Left lobe of liver (tissue), 2 donors: ENCODE data around the gene P2RY14. TPM values are rescaled to one million over a fixed set of nuclear protein-coding genes. Genes with fewer than 3 reads are reported as not detected.
"Not testable (repeated sequence)": the region's sequence is repeated elsewhere in the genome, so short reads cannot be mapped to it uniquely, and the experiment has no call there.

Source experiments
- ATAC-seq: fragments of 200-7000 bp; cut with Tn5 transposase; one replicate; pipeline ENCODE4 v1.9.1; 2020; ENCODE audit warnings: mild to moderate bottlenecking, moderate library complexity
- DNase-seq: peaks from one replicate; pipeline ENCODE4 v3.0.0-alpha.2; 2020; ENCODE audit warnings: low spot score
- total RNA-seq: library from RNA; stranded (reverse); gene quantifications from one replicate; pipeline ENCODE4 v1.2.1, GENCODE V29; 2021
- donor health status: DM: no; HTN: no; CAD: no; lungs with moderate emphysema.
- donor health status: DM: no; HTN: yes; CAD: no.

P2RY14 gene
- total RNA-seq, 1 donor from 2014 or later: not detected

DNA sequence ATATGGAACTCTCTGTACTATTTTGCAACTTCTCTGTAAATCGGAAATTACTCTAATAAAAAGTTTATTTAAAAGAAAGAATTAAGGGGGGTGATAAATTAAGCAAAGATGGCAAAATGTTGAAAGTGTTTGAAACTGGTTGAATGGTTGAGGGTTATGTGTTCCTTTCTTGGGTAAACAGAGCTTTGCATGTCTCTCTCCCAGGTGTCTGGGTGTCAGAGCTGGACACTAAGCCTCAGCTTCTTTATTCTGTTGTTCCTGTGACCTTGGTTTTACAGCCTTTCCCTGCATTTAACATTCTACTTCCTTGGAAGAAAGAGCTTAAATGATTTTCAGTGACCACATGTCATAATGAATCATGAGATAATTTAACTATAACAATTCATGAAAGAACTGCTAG lies 82.5 kb downstream of the P2RY14 start:
- DNase-seq (no peak), ATAC-seq (no peak)

DNA sequence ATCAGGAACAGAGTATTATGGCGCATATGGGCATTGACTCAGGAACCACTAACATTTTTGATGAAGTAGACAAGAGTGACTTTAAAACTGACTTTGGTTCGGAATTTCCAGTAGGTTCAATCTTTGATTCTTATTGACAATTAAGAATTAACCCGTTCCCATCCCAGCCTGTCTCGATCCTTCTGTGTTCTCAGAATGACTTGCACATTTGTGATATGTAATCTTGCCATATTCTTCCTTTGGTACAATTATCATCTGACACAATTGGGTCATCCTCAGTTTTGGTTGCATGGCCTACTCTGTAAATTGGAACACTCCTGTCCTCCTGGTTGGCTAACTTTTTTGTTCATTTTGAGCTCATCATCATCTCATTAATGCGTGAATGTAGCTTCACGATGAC lies 85.8 kb downstream of the P2RY14 start:
- ATAC-seq (no peak), DNase-seq (no peak)

DNA sequence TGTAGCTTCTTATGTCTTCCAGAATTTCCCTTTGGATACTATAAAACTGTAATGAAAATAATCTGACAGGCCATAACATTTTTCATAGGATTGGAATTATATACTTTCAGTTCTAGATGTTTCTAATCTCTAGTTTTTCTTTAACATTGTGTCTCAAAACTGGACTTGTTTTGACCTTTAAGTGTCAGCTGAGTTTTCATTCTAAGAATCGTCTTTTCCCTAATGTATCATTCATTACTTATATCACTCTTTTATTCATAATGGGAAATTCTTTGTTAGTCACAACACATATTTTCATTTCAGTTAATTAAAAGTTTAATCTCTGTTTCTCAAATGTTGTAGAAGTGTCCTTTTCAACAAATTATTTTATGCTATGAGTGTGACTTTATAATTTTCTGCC lies 87.2 kb downstream of the P2RY14 start:
- no peak for ATAC-seq

DNA sequence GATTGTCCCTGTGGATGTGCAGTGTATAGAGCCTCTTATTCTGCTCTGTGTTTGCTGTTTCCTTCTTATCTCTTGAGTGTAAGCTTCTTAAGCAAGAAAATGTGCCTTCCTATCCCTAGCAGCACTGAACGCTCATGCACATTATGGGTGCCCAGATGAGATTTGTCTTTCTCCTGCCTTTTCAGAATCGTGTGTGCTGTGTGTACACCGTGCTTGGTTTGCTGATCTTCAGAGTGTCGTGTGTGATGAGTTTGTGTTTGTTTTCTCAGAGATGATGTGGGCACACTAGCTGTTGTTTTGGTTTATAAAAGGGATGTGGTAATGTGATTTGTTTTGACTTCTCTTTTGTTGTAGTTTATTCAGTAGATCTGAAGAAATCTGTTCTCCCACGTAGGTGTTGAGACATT lies 95.1 kb downstream of the P2RY14 start:
- no peak for ATAC-seq

More for the DNA sequence above, 87.2 kb downstream of the P2RY14 start:
- DNase-seq: no peak

DNA sequence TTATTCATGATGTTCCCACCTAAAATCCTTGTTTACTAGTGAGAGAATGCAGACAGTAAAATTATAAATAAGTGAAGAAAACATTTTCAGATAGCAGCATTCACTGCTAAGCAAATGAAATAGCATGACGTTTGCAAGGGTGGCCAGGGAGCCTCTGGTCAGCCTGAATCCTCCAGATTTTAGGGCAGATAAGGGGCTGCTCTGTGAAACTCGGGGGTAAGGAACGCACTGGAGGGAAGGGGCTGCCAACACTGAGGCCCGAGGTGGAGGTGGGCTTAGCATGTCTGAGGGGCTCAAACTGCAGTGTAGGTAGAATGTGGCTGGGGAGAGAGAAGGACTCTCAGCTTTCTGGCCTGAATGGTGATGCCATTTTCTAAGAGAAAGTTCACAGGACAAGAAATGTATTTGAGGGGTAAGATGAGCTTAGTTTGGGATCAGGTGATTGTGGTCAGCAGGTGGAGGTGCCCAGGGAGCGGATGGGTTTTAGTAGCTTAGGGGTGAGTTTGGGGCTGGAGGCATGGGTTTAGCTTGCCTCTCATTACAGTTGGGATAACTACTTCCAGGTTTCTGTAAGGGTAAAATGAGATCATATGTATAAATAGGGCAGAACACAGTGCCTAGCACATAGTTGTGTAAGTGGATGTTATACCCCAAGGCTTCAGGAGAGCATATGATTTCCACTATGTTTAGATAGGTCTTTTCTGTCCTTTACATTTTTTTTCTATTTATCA lies 95.8 kb downstream of the P2RY14 start:
- ATAC-seq: no peak
- no peak for DNase-seq

More for the DNA sequence above, 95.1 kb downstream of the P2RY14 start:
- DNase-seq: no peak

DNA sequence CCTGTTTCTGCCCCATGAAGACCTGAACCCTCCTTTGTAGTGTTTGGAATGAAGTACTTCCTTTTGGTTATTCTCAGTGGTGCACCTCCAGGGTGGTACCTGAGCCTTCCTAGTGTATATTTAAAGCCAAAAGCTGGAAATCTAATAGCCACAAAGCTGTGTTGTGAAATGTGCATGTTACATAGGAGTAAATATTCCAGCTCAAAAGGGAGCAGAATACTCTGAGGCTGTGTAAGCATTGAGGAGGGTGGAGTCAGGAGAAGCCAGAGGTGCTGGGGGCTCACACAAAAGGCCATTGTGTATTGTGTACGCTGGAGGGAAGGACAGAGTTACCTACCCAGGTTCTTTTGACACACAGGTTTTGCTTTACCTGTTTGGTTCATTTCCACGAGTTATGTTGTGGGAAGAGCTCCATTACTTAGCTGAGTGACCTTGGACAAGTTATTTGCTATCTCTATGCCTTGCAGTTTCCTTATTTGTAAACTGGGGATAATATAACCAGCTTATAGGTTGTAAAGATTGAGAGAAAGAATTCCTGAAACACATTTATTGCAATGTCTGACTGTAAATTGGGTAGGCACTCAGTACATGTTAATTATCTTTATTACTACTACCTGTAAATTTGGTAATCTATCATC lies 100.0 kb downstream of the P2RY14 start:
- ATAC-seq (no peak), DNase-seq (no peak)

DNA sequence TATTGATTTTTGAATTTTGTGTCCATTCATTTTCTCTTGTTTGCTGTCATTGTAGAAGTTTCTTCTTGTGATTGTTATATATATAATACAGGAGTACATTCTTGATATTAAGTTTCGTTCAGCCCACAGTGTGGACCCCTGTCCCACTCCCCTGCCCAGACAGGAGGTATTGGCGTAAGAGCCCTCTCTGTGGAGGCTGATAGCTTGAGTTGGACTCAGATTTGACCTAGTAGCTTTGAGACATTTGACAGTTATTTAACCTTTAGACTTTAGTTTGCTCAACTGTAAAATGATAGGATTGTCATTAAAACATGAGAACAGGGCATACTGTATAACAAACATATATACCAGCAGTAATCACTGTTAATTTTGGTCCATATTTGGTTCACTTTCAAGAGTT lies 102.4 kb downstream of the P2RY14 start:
- DNase-seq (no peak), ATAC-seq (no peak)

DNA sequence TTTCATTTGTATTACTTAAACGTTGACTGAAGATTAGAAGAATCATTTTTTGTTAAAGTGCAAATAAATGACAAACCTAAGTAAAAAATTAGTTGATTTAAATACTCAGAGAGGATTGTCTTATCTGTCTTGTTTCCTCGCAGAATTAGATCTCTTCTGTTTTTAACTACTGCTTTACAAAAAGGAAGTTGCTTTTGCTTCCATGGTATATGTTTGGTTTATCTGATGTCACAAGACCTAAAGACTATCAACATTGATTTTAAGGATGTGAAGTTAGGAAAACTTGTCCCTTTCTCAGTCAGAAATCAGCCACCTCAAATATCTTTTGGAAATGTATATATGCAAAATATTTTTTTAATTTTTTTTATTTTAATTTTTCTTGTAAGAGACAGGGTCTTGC lies 104.0 kb downstream of the P2RY14 start:
- DNase-seq: no peak
- no peak for ATAC-seq

DNA sequence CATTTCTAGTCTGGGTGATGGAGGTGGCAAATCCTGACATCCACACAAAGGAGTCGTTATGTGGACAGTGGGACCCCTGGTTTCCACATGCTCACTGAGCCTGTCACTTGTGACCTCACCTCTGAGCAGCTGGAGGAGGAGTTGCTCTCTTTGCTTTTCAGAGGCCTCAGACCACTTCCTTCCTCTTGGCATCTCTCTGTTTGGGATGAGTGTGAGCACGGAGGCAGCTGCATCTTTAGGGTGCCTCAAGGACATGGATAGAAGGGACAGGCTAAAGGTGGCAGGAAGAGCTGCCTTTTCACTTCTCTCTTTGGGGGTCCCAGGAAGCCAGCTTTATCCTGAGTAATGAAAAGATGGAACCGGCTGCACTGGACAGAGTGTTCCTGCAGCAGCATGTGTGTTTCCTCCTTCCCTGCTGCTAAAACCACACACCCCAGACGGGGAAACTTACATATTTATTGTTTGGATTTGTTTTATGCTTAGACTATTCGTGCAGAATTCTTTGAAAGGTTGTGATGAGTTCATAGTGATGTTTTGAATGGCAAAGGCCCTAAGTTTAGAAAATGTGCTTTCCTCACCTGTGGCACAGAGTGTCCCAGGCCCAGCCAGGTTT lies 107.1 kb downstream of the P2RY14 start:
- ATAC-seq (no peak), DNase-seq (no peak)

DNA sequence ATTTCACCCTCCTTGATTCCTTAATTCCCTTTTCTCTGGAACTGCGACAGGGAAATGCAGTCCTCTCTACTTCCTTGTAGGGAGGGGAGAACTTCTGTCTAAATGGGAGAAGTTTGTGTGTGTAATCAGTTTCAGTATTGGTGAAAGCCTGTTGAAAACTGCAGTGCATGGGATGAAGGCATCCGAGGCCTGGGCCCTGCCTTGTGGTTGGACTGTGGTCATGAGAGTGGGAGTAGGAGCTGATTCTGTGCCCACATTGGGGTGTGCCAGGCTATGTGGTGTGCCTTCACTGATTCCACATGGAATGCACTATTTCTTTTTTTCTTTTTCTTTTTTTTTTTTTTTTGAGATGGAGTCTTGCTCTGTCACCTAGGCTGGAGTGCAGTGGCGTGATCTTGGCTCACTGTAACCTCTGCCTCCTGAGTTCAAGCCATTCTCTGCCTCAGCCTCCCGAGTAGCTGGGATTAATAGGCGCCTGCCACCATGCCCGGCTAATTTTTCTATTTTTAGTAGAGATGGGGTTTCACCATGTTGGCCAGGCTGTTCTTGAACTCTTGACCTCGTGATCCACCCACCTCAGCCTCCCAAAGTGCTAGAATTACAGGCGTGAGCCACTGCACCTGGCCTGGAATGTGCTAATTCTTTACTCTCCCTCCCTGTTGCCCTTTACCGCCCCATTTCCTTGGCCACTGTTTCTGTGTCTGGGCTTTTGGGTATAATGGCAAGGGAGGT lies 108.2 kb downstream of the P2RY14 start:
- not testable (repeated sequence) for DNase-seq
- ATAC-seq: peak; percentile 42

DNA sequence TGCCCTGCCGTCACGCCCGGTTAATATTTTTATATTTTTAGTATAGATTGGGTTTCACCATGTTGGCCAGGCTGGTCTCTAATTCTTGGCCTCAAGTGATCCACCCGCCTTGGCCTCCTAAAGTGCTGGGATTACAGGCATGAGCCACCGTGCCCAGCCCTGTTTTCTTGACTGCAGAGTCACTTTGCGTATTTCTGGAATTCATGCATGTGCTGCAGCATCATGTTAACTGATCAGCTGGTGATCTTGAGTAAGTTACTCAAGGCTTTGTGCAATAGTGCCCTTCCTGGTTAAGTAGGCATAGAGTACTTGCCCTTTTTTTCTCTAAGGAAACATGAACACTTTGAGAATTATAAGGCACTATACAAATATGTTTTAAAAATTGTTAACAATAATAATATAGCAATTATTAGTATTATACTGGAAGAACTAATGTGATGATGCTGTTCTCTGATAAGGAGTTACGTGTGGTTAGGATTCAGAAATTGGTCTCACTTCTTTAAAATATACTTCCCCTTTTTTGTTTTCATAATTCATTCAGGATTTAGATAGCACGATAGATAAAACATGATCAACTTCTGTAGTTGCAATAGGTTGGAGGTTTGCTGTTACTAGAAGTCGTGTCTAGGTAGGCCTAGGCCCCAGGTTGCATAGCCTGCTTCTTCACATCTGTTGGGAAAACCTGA lies 108.9 kb downstream of the P2RY14 start:
- DNase-seq: no peak
- ATAC-seq: no peak

DNA sequence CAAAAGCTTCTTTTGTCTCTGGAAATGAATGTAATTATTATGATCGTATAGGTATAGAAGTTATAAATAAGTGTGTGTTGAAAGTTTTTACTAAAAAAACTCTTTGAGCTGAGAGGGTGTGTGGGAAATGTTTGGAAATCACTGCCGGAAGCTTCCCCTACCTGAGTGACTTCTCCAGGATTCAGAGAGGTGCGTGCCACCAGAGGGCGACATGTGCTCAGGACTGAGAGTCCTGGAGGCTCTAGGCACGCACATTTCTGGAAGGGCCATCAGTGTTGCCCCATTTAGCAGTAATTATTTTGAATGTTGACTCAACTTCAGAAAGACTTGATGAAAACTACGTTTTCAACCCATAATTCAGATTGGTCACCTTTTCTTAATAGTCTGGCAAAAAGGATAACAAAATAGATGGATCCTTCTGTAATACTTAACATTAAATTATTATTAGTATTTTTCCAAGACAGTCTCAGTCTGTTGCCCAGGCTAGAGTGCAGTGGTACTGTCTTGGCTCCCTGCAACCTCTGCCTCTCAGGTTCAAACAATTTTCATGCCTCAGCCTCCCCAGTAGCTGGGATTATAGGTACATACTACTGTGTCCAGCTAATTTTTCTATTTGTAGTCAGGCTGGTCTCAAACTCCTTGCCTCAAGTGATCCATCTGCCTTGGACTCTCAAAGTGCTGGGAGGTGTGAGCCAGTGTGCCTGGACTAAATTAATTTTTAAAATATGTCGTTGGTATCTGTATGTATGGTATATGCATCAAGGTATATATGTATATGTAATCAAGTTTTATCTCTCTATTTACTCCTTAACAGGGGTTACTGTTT lies 109.9 kb downstream of the P2RY14 start:
- DNase-seq: peak; percentile 83
- ATAC-seq: peak; percentile 99

DNA sequence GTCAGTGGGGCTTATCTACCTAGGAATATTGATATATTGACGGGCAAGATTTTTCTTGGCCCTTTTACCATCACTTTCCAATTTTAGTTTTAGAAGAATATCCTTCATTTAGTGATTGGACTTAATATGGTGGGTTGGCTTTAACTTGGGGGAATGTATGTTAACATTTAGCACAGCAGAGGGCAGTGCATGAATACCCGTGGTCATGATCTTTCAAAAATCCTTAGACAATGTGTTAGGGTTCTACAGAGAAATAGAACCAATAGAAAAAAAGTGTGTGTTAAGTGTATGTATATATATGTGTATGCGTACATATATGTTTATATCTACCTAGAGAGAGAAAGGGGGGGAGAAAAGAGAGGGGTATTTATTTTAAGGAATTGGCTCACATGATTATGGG lies 112.2 kb downstream of the P2RY14 start:
- ATAC-seq: no peak
- no peak for DNase-seq

DNA sequence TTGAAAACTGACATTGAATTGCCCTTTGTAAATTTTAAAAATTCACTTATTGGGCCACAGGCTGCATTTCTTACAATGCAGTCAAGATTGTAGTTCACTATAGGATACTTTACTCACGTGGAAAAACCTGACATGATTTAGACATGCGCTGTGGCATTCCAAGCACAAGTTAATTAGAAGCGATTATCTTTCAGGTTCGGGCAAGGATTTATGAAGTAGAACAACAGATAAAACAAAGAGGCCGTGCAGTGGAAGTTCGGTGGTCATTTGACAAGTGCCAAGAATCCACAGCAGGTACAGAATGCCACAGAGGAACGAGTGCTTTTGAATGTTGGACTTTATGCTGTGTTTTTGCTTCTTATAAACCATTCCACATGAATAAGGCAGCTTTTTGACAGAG lies 113.1 kb downstream of the P2RY14 start:
- DNase-seq (no peak), ATAC-seq (no peak)

Other genes starting within 250 kb of the P2RY14 start
- gene MED12L, start 192.9 kb downstream of the P2RY14 start, total RNA-seq: 0.15 TPM
- gene GPR171, start 75.3 kb downstream of the P2RY14 start, total RNA-seq: 0.73 TPM
- not detected for gene GPR87, start 38.3 kb upstream of the P2RY14 start, total RNA-seq
- gene P2RY13, start 51.0 kb upstream of the P2RY14 start, total RNA-seq: 1.3 TPM
- gene P2RY12, start 106.2 kb upstream of the P2RY14 start, total RNA-seq: 0.65 TPM
- gene IGSF10, start 182.5 kb upstream of the P2RY14 start, total RNA-seq: 0.28 TPM